ENCODE data around the gene PRRC2C.
"Not testable (repeated sequence)": the region's sequence is repeated elsewhere in the genome, so short reads cannot be mapped to it uniquely, and the experiment has no call there.

Gene PRRC2C

GRCh38 chr1:171485375-171486047, at the start of gene PRRC2C:
Gene PRRC2C (plus strand): TSS chr1:171485530. CDS start chr1:171512089, 26,559 bp downstream.
- H3K9me3 ChIP-seq (ENCODE audit: control insufficient read depth in 5 of 5, low read length in 5 of 5) = no peaks in the 10 kb centered on the region
- H3K4me3 ChIP-seq (ENCODE audit: low read depth in 1 of 5, low read length in 5 of 5) = peak within 1 kb of the TSS; percentile 73 to 96 (median 91)
- no peaks in the 10 kb centered on the region for H3K36me3 ChIP-seq (ENCODE audit: control insufficient read depth in 5 of 5, insufficient read depth in 5 of 5, low read length in 5 of 5)
- peak within 1 kb of the TSS; percentile 97 to 100 (median 100) for H3K9ac ChIP-seq (ENCODE audit: low read length in 5 of 5)
- H3K4me1 ChIP-seq (ENCODE audit: control insufficient read depth in 5 of 5, insufficient read depth in 5 of 5, low read length in 5 of 5) = peaks cover 0 to 36% (median 33%) of the 10 kb centered on the region in 5 donors
- H3K27me3 ChIP-seq (ENCODE audit: control insufficient read depth in 5 of 5, insufficient read depth in 4 of 5, low read length in 5 of 5) = no peaks in the 10 kb centered on the region
- peak within 1 kb of the TSS; percentile 100 for H3K27ac ChIP-seq (ENCODE audit: low read depth, low read length)

- Histone ChIP-seq H3K27me3 (ENCODE audit: control insufficient read depth in 5 of 5, insufficient read depth in 4 of 5, low read length in 5 of 5) (no peaks in the 10 kb centered on the region), H3K36me3 (ENCODE audit: control insufficient read depth in 5 of 5, insufficient read depth in 5 of 5, low read length in 5 of 5) (no peaks in the 10 kb centered on the region), H3K27ac (ENCODE audit: low read depth, low read length) (peak overlapping the region; percentile 27), H3K9me3 (ENCODE audit: control insufficient read depth in 5 of 5, low read length in 5 of 5) (no peaks in the 10 kb centered on the region), H3K4me1 (ENCODE audit: control insufficient read depth in 5 of 5, insufficient read depth in 5 of 5, low read length in 5 of 5) (peaks cover 0 to 7% (median 4%) of the 10 kb centered on the region in 5 donors), H3K4me3 (ENCODE audit: low read depth in 1 of 5, low read length in 5 of 5) (no peak overlapping the region), H3K9ac (ENCODE audit: low read length in 5 of 5) (no peak overlapping the region)
These were observed 46.9 kb upstream of the PRRC2C start for GRCh38 chr1:171438441-171438840.

GRCh38 chr1:171440201-171440600, 45.1 kb upstream of the PRRC2C start:
- not testable (repeated sequence) for H3K4me3 ChIP-seq (ENCODE audit: low read depth in 1 of 5, low read length in 5 of 5); H3K36me3 ChIP-seq (ENCODE audit: control insufficient read depth in 5 of 5, insufficient read depth in 5 of 5, low read length in 5 of 5); H3K27me3 ChIP-seq (ENCODE audit: control insufficient read depth in 5 of 5, insufficient read depth in 4 of 5, low read length in 5 of 5); H3K27ac ChIP-seq (ENCODE audit: low read depth, low read length); H3K4me1 ChIP-seq (ENCODE audit: control insufficient read depth in 5 of 5, insufficient read depth in 5 of 5, low read length in 5 of 5); H3K9ac ChIP-seq (ENCODE audit: low read length in 5 of 5); H3K9me3 ChIP-seq (ENCODE audit: control insufficient read depth in 5 of 5, low read length in 5 of 5)

GRCh38 chr1:171441278-171441895, 43.9 kb upstream of the PRRC2C start:
- H3K9me3 ChIP-seq (ENCODE audit: control insufficient read depth in 5 of 5, low read length in 5 of 5); H3K27ac ChIP-seq (ENCODE audit: low read depth, low read length); H3K27me3 ChIP-seq (ENCODE audit: control insufficient read depth in 5 of 5, insufficient read depth in 4 of 5, low read length in 5 of 5); H3K36me3 ChIP-seq (ENCODE audit: control insufficient read depth in 5 of 5, insufficient read depth in 5 of 5, low read length in 5 of 5); H3K9ac ChIP-seq (ENCODE audit: low read length in 5 of 5); H3K4me3 ChIP-seq (ENCODE audit: low read depth in 1 of 5, low read length in 5 of 5); H3K4me1 ChIP-seq (ENCODE audit: control insufficient read depth in 5 of 5, insufficient read depth in 5 of 5, low read length in 5 of 5): not testable (repeated sequence)

- no peaks in the 10 kb centered on the region for H3K27me3 ChIP-seq (ENCODE audit: control insufficient read depth in 5 of 5, insufficient read depth in 4 of 5, low read length in 5 of 5)
- no peaks in the 10 kb centered on the region for H3K4me1 ChIP-seq (ENCODE audit: control insufficient read depth in 5 of 5, insufficient read depth in 5 of 5, low read length in 5 of 5)
- no peaks in the 10 kb centered on the region for H3K9me3 ChIP-seq (ENCODE audit: control insufficient read depth in 5 of 5, low read length in 5 of 5)
- H3K27ac ChIP-seq (ENCODE audit: low read depth, low read length) = no peak overlapping the region
- H3K4me3 ChIP-seq (ENCODE audit: low read depth in 1 of 5, low read length in 5 of 5) = no peak overlapping the region
- H3K9ac ChIP-seq (ENCODE audit: low read length in 5 of 5) = no peak overlapping the region
- H3K36me3 ChIP-seq (ENCODE audit: control insufficient read depth in 5 of 5, insufficient read depth in 5 of 5, low read length in 5 of 5) = no peaks in the 10 kb centered on the region
These were observed 38.9 kb upstream of the PRRC2C start for GRCh38 chr1:171446386-171446785.

- H3K9me3 ChIP-seq (ENCODE audit: control insufficient read depth in 5 of 5, low read length in 5 of 5) = no peaks in the 10 kb centered on the region
- no peaks in the 10 kb centered on the region for H3K4me1 ChIP-seq (ENCODE audit: control insufficient read depth in 5 of 5, insufficient read depth in 5 of 5, low read length in 5 of 5)
- H3K27ac ChIP-seq (ENCODE audit: low read depth, low read length) = no peak overlapping the region
- H3K36me3 ChIP-seq (ENCODE audit: control insufficient read depth in 5 of 5, insufficient read depth in 5 of 5, low read length in 5 of 5) = no peaks in the 10 kb centered on the region
- no peaks in the 10 kb centered on the region for H3K27me3 ChIP-seq (ENCODE audit: control insufficient read depth in 5 of 5, insufficient read depth in 4 of 5, low read length in 5 of 5)
- H3K4me3 ChIP-seq (ENCODE audit: low read depth in 1 of 5, low read length in 5 of 5) = no peak overlapping the region
- H3K9ac ChIP-seq (ENCODE audit: low read length in 5 of 5) = no peak overlapping the region
These were observed 29.4 kb upstream of the PRRC2C start for GRCh38 chr1:171455967-171456366.

GRCh38 chr1:171457412-171457811, 27.9 kb upstream of the PRRC2C start:
- H3K4me1 ChIP-seq (ENCODE audit: control insufficient read depth in 5 of 5, insufficient read depth in 5 of 5, low read length in 5 of 5) = no peaks in the 10 kb centered on the region
- no peak overlapping the region for H3K4me3 ChIP-seq (ENCODE audit: low read depth in 1 of 5, low read length in 5 of 5)
- no peaks in the 10 kb centered on the region for H3K27me3 ChIP-seq (ENCODE audit: control insufficient read depth in 5 of 5, insufficient read depth in 4 of 5, low read length in 5 of 5)

GRCh38 chr1:171460018-171460620, 25.2 kb upstream of the PRRC2C start:
- H3K36me3 ChIP-seq (ENCODE audit: control insufficient read depth in 5 of 5, insufficient read depth in 5 of 5, low read length in 5 of 5) = no peaks in the 10 kb centered on the region
- H3K9me3 ChIP-seq (ENCODE audit: control insufficient read depth in 5 of 5, low read length in 5 of 5) = no peaks in the 10 kb centered on the region
- no peaks in the 10 kb centered on the region for H3K4me1 ChIP-seq (ENCODE audit: control insufficient read depth in 5 of 5, insufficient read depth in 5 of 5, low read length in 5 of 5)
- no peak overlapping the region for H3K27ac ChIP-seq (ENCODE audit: low read depth, low read length)
- H3K27me3 ChIP-seq (ENCODE audit: control insufficient read depth in 5 of 5, insufficient read depth in 4 of 5, low read length in 5 of 5) = no peaks in the 10 kb centered on the region
- H3K4me3 ChIP-seq (ENCODE audit: low read depth in 1 of 5, low read length in 5 of 5) = no peak overlapping the region
- H3K9ac ChIP-seq (ENCODE audit: low read length in 5 of 5) = no peak overlapping the region

More at GRCh38 chr1:171457412-171457811, 27.9 kb upstream of the PRRC2C start:
- Histone ChIP-seq H3K27ac (ENCODE audit: low read depth, low read length) (no peak overlapping the region), H3K9me3 (ENCODE audit: control insufficient read depth in 5 of 5, low read length in 5 of 5) (no peaks in the 10 kb centered on the region), H3K9ac (ENCODE audit: low read length in 5 of 5) (no peak overlapping the region), H3K36me3 (ENCODE audit: control insufficient read depth in 5 of 5, insufficient read depth in 5 of 5, low read length in 5 of 5) (no peaks in the 10 kb centered on the region)

- Histone ChIP-seq H3K36me3 (ENCODE audit: control insufficient read depth in 5 of 5, insufficient read depth in 5 of 5, low read length in 5 of 5) (no peaks in the 10 kb centered on the region), H3K4me3 (ENCODE audit: low read depth in 1 of 5, low read length in 5 of 5) (no peak overlapping the region), H3K9ac (ENCODE audit: low read length in 5 of 5) (no peak overlapping the region), H3K27ac (ENCODE audit: low read depth, low read length) (no peak overlapping the region), H3K9me3 (ENCODE audit: control insufficient read depth in 5 of 5, low read length in 5 of 5) (no peaks in the 10 kb centered on the region), H3K27me3 (ENCODE audit: control insufficient read depth in 5 of 5, insufficient read depth in 4 of 5, low read length in 5 of 5) (no peaks in the 10 kb centered on the region), H3K4me1 (ENCODE audit: control insufficient read depth in 5 of 5, insufficient read depth in 5 of 5, low read length in 5 of 5) (no peaks in the 10 kb centered on the region)
These were observed 17.7 kb upstream of the PRRC2C start for GRCh38 chr1:171467626-171468025.

GRCh38 chr1:171468120-171468750, 17.1 kb upstream of the PRRC2C start:
- no peaks in the 10 kb centered on the region for H3K4me1 ChIP-seq (ENCODE audit: control insufficient read depth in 5 of 5, insufficient read depth in 5 of 5, low read length in 5 of 5)
- H3K4me3 ChIP-seq (ENCODE audit: low read depth in 1 of 5, low read length in 5 of 5) = no peak overlapping the region
- H3K27me3 ChIP-seq (ENCODE audit: control insufficient read depth in 5 of 5, insufficient read depth in 4 of 5, low read length in 5 of 5) = no peaks in the 10 kb centered on the region
- no peaks in the 10 kb centered on the region for H3K9me3 ChIP-seq (ENCODE audit: control insufficient read depth in 5 of 5, low read length in 5 of 5)
- H3K27ac ChIP-seq (ENCODE audit: low read depth, low read length) = no peak overlapping the region
- no peaks in the 10 kb centered on the region for H3K36me3 ChIP-seq (ENCODE audit: control insufficient read depth in 5 of 5, insufficient read depth in 5 of 5, low read length in 5 of 5)
- no peak overlapping the region for H3K9ac ChIP-seq (ENCODE audit: low read length in 5 of 5)

Measured in subcutaneous abdominal adipose tissue (tissue), 5 donors.